Ovary (tissue), 9 donors: Measurements from ENCODE around the gene ZSCAN21. TPM values are rescaled to one million over a fixed set of nuclear protein-coding genes. Genes with fewer than 3 reads are reported as not detected.

Experiments used
- DNase-seq, 5 donors: peaks; one replicate each; pipeline ENCODE4 v3.0.0-alpha.2; 2019 to 2020
- H3K27ac ChIP-seq, 2 donors: fragments of 200-600 bp; one replicate each; pipeline versions ENCODE4 v1.5.1 to v1.8.0; 2019 to 2022
- H3K27me3 ChIP-seq: fragments of 200-600 bp; one replicate; pipeline ENCODE4 v1.8.0; 2022
- H3K36me3 ChIP-seq: fragments of 200-600 bp; sonication (generic); one replicate; pipeline ENCODE4 v1.5.1; 2019
- H3K4me1 ChIP-seq: one replicate; pipeline ENCODE4 v1.8.1; 2013; ENCODE audit warnings: mild to moderate bottlenecking, moderate library complexity; ENCODE audit not compliant: insufficient read depth
- H3K4me3 ChIP-seq: fragments of 200-600 bp; sonication (generic); one replicate; pipeline ENCODE4 v1.5.1; 2017
- H3K9me3 ChIP-seq, 2 donors: fragments of 200-600 bp in 1 of 2; sonication (generic) in 1 of 2; one replicate each; pipeline versions ENCODE4 v1.5.1 to v1.8.1; 2013 to 2019; ENCODE audit warnings: mild to moderate bottlenecking in 1 of 2, moderate library complexity in 1 of 2
- CTCF ChIP-seq, 3 donors: fragments of 450-650 bp in 2 of 3; fragments of 200-600 bp in 1 of 3; IDR thresholded peaks; one replicate each; pipeline versions ENCODE4 v1.5.1 to v1.8.0; 2016 to 2022; ENCODE audit warnings: antibody characterized with exemption in 3 of 3, mild to moderate bottlenecking in 1 of 3
- EP300 ChIP-seq: sonication (generic); formaldehyde crosslinking; IDR thresholded peaks from one replicate; pipeline ENCODE4 v1.6.1; 2017; ENCODE audit warnings: antibody characterized with exemption
- POLR2A ChIP-seq: fragments of 450-650 bp; IDR thresholded peaks from one replicate; pipeline ENCODE4 v1.6.1; 2017; ENCODE audit warnings: antibody characterized with exemption, mild to moderate bottlenecking, moderate library complexity
- WGBS, 3 donors: extraction: QIAGEN DNeasy Blood & Tissue Kit in 1 of 3; methylation state at CpG; one replicate each; pipeline versions ENCODE4 v1.1.5 to v1.1.7; 2013 to 2017; 5-methylcytosine and 5-hydroxymethylcytosine counted together
- intact Hi-C, 4 donors: fragments of 100-400 bp; cut with DNase I; formaldehyde crosslinking; loops; one replicate each; pipeline versions ENCODE4 v1.11.0 to v1.15.1; 2022 to 2023
- polyA plus RNA-seq, 2 donors: library from polyadenylated mRNA; stranded (reverse); fragments of 200-250 nt in 1 of 2; fragments of 350-450 nt in 1 of 2; fragmentation: Illumina TruSeq in 1 of 2; extraction: RNeasy Lipid Tissue Mini Kit (QIAGEN cat#74804) in 1 of 2; gene quantifications; one replicate each; pipeline ENCODE4 v1.2.3, GENCODE V29; 2013 to 2014
- total RNA-seq, 7 donors: library from RNA; depleted of rRNA in 2 of 7; stranded (reverse); fragments of >200 nt in 2 of 7; fragmentation: NEBNext Ultra II Directional in 3 of 7; extraction: Animal tissue kit (Norgen Biotek cat#: 25700) in 3 of 7; gene quantifications; one replicate each; pipeline versions ENCODE4 v1.1.0 to v1.2.4, GENCODE V29; 2016 to 2023
- donor health status: DM: no; HTN: no; CAD: no; lungs with moderate emphysema.
- donor health status: DM: no; HTN: no; CAD: no.
- donor health status: Bipolar disorder and iron deficiency.
- donor health status: DM: yes; HTN: yes; CAD: no.
- donor health status: DM: no; HTN: no; CAD: no.
- donor health status: DM: yes; HTN: yes; CAD: no.

The ZSCAN21 gene
- total and polyA plus RNA-seq, 9 donors: 9.2 to 16.2 (median 12.3) TPM

- Histone ChIP-seq H3K9me3 (peaks cover 6 to 27% of the 10 kb centered on the region in 2 donors), H3K4me3 (no peak overlapping the region), H3K36me3 (peaks cover 15% of the 10 kb centered on the region), H3K27me3 (no peaks in the 10 kb centered on the region), H3K4me1 (no peaks in the 10 kb centered on the region), H3K27ac (no peak overlapping the region)
- DNase-seq: no peak
- TF ChIP-seq CTCF (IDR thresholded peaks at IDR 0.05) (no peak), EP300 (no peak), POLR2A (no peak)
- intact Hi-C loops: no loop called here
- WGBS, 3 donors: 96 to 98% (median 97%) methylated on average over 10 of the region's 10 CpGs
These were observed 22.9 kb downstream of the ZSCAN21 start for GRCh38 chr7:100072462-100072861.

GRCh38 chr7:100074841-100075240, 25.3 kb downstream of the ZSCAN21 start:
- no peak overlapping the region for H3K27ac ChIP-seq
- TF ChIP-seq POLR2A (no peak), EP300 (no peak), CTCF (IDR thresholded peaks at IDR 0.05) (no peak)
- H3K4me3 ChIP-seq: no peak overlapping the region
- H3K36me3 ChIP-seq: peaks cover 15% of the 10 kb centered on the region
- H3K27me3 ChIP-seq: no peaks in the 10 kb centered on the region
- intact Hi-C loops: no loop called here
- peaks cover 1% of the 10 kb centered on the region for H3K4me1 ChIP-seq
- 86 to 96% (median 95%) methylated on average over 7 of the region's 7 CpGs for WGBS, 3 donors
- peaks cover 6 to 27% of the 10 kb centered on the region in 2 donors for H3K9me3 ChIP-seq
- DNase-seq: no peak

- WGBS, 3 donors: 94 to 98% (median 98%) methylated on average over 6 of the region's 6 CpGs
- TF ChIP-seq POLR2A (no peak), CTCF (IDR thresholded peaks at IDR 0.05) (no peak)
- peaks cover 6% of the 10 kb centered on the region for H3K4me1 ChIP-seq
- DNase-seq: no peak
- H3K27me3 ChIP-seq: no peaks in the 10 kb centered on the region
- H3K4me3 ChIP-seq: no peak overlapping the region
- H3K9me3 ChIP-seq: peaks cover 6 to 27% of the 10 kb centered on the region in 2 donors
- peaks cover 15% of the 10 kb centered on the region for H3K36me3 ChIP-seq
- H3K27ac ChIP-seq: no peak overlapping the region
- intact Hi-C loops: no loop called here
These were observed 25.8 kb downstream of the ZSCAN21 start for GRCh38 chr7:100075418-100075817.

- 93 to 97% (median 97%) methylated on average over 4 of the region's 4 CpGs for WGBS, 3 donors
- Histone ChIP-seq H3K36me3 (peaks cover 9% of the 10 kb centered on the region), H3K4me3 (no peak overlapping the region), H3K27ac (no peak overlapping the region), H3K4me1 (peaks cover 6% of the 10 kb centered on the region), H3K27me3 (no peaks in the 10 kb centered on the region), H3K9me3 (peaks cover 0 to 10% of the 10 kb centered on the region in 2 donors)
- TF ChIP-seq POLR2A (no peak), CTCF (IDR thresholded peaks at IDR 0.05) (no peak), EP300 (no peak)
- intact Hi-C loops: no loop called here
- no peak for DNase-seq
These were observed 27.6 kb downstream of the ZSCAN21 start for GRCh38 chr7:100077205-100077604.
